Fibroblast of the aortic adventitia (primary cell): ENCODE measurements around the gene ECHDC3. TPM values are rescaled to one million over a fixed set of nuclear protein-coding genes. Genes with fewer than 3 reads are reported as not detected.

Experiments used
- DNase-seq: peaks from one replicate; pipeline ENCODE4 v3.0.0-alpha.2; 2010; ENCODE audit warnings: low read depth
- H3K4me3 ChIP-seq: 2 replicates; pipeline ENCODE4 v1.5.1; 2011; ENCODE audit warnings: low read depth, mild to moderate bottlenecking, control low read depth, low read length, moderate library complexity
- CTCF ChIP-seq: IDR thresholded peaks from 2 replicates; pipeline ENCODE4 v1.5.1; 2011; ENCODE audit warnings: mild to moderate bottlenecking, low read length, control low read depth, inconsistent platforms; ENCODE audit not compliant: insufficient read depth
- total RNA-seq: library from RNA; depleted of rRNA; stranded (reverse); fragments of >200 nt; gene quantifications from 2 replicates; pipeline ENCODE4 v1.2.3, GENCODE V29; 2012; ENCODE audit warnings: low replicate concordance

Gene ECHDC3
- total RNA-seq, 1 donor = 1.2 TPM

- DNase-seq = no peak
- no peak for TF ChIP-seq CTCF
- H3K4me3 ChIP-seq = no peak overlapping the region
Measured at GRCh38 chr10:11715815-11716494, 26.2 kb upstream of the ECHDC3 start.

GRCh38 chr10:11716686-11717085 lies 25.5 kb upstream of the ECHDC3 start:
- no peak for DNase-seq
- H3K4me3 ChIP-seq = no peak overlapping the region
- TF ChIP-seq CTCF = no peak

DNA sequence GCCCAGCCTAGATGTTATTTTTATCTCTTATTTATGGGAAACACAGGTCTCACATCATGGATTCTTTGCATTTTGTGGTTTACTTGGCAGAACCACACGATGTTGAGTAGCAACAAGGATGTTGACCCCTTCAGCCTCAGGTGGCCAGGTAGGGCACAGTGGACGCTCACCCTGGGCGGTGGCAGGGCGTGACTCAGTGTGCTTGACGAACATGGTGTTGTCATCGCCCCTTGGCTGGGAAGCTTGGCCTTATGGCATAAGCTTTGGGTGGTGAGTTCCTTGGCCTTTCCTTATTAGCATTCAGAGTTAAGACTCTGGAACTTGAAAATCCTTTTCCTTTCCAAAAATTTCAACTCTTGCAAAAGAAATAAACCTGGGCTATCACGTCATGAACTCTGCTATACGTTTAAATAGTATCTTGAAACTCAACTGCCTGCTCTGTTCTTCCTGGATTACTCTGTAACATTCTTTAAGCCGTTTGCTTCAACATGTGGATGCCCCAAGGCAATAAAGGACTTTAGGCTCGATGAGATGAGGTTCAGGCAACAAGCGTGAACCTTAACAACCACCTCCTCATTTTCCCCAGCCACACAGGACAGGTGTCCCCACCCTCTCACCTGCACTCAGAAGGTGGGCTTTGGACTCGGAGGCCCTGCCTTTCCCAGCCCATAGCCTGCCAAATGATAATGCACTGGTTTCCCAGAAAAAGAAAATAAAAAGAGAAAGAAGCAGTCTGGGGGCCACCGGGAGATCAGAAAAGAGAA lies 22.5 kb upstream of the ECHDC3 start:
- TF ChIP-seq CTCF = no peak
- no peak overlapping the region for H3K4me3 ChIP-seq
- DNase-seq = no peak

DNA sequence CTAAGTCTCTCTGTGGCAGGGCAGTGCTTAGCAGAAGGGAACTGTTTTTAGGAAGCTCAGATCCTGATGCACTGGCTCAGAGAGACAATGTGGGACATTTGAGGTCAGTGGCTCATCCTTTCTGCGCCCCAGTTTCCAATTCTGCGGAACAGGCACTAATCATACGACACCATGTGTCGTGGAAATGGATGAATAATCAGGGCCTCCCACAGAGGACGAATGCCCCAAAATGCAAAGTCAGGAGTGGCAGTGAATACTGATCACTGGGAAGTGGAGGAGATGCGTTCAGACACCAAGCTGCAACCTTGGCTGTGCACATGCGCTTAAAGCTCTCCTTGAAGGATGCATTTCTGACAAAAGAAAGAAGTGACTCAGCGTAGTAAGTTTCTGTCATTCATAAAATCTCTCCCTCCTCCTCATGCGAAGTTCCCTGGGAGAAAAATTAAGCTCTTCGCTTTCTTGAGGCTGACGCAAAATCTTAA lies 21.9 kb upstream of the ECHDC3 start:
- no peak for TF ChIP-seq CTCF
- DNase-seq = no peak
- no peak overlapping the region for H3K4me3 ChIP-seq

DNA sequence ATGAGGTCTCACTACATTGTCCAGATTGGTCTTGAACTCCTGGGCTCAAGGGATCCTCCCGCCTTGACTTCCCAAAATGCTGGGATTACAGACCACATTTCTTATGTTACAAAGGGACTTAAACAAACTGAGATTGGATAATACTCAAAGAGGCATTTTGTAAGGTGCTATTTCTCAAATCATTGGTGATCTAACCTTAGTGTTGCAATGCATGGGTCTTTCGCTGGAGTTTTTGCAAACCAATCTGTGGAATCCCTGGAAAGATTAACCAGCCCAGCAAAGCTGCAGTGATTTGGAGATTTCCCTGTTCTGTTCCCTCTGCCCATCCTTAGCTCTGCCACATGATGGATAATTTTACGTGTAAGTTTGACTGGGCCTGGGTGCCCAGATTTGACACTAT lies 20.4 kb upstream of the ECHDC3 start:
- no peak for DNase-seq
- TF ChIP-seq CTCF = no peak
- H3K4me3 ChIP-seq = no peak overlapping the region

DNA sequence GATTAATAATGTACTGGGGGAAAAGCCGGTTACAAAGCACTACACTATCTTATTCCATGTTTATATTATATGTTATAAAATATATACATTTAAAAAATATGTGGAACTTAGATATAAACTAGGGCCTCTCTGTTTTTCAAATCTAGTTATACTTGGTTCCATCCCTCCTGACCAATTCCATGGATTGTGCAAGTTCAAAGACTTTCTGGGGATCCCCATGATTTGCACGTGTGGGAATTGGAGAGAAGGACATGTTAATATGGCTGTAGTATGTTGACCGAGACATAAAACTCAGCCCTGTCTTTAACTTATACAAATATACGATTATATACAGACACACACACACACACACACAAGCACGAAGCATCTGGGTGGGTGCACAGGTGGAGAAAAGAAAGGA lies 18.8 kb upstream of the ECHDC3 start:
- H3K4me3 ChIP-seq = no peak overlapping the region
- no peak for DNase-seq
- no peak for TF ChIP-seq CTCF
